T-cell (primary cell): ENCODE data around the gene CBFA2T3. TPM values are rescaled to one million over a fixed set of nuclear protein-coding genes. Genes with fewer than 3 reads are reported as not detected.
A peak's percentile ranks its signal among the peaks of the same experiment; 100 is the strongest.

Experiments used
- ATAC-seq, 4 experiments: fragments of 200-7000 bp in 3 of 4; fragments of 150-1000 bp in 1 of 4; cut with Tn5 transposase; replicated peaks in 1 of 4; 1 replicate in 3 of 4; 2 replicates in 1 of 4; pipeline ENCODE4 v1.10.0; 2021; ENCODE audit warnings: moderate library complexity in 3 of 4, mild to moderate bottlenecking in 2 of 4, moderate number of reproducible peaks in 1 of 4
- CTCF ChIA-PET, 2 donors: fragments of 300-600 bp; sonication (Branson Sonifier 250); formaldehyde crosslinking; loops; one replicate each; lab custom pipeline; 2022; ENCODE audit warnings: antibody characterized with exemption in 2 of 2; lab: Charles Lee
- POLR2A ChIA-PET, 2 donors: fragments of 300-600 bp; sonication (Branson Sonifier 250); formaldehyde crosslinking; loops; one replicate each; lab custom pipeline; 2022; ENCODE audit warnings: antibody characterized with exemption in 2 of 2; lab: Charles Lee
- DNase-seq, 35 experiments: peaks; one replicate each; pipeline versions ENCODE4 v3.0.0 to v3.0.0-alpha.2; 2013 to 2023
- H3K27ac ChIP-seq: one replicate; pipeline ENCODE4 v1.5.1; 2013; ENCODE audit warnings: low read length
- H3K27me3 ChIP-seq, 2 experiments: replicated peaks in 1 of 2; 1 replicate in 1 of 2; 2 replicates in 1 of 2; pipeline versions ENCODE4 v1.6.1 to v1.7.0; 2013; ENCODE audit warnings: low read length in 1 of 2, mixed read lengths in 1 of 2; ENCODE audit not compliant: control insufficient read depth in 2 of 2, insufficient read depth in 2 of 2; ENCODE audit errors: extremely low read depth in 1 of 2
- H3K36me3 ChIP-seq, 2 donors: 1 replicate in 1 of 2; 2 replicates in 1 of 2; pipeline versions ENCODE4 v1.6.1 to v1.7.0; 2013; ENCODE audit warnings: low read length in 1 of 2; ENCODE audit not compliant: control insufficient read depth in 2 of 2, insufficient read depth in 1 of 2; ENCODE audit errors: extremely low read depth in 1 of 2
- H3K4me1 ChIP-seq, 2 experiments: 1 replicate in 1 of 2; 2 replicates in 1 of 2; pipeline versions ENCODE4 v1.6.1 to v1.7.0; 2013; ENCODE audit warnings: low read length in 2 of 2, mixed read lengths in 1 of 2; ENCODE audit not compliant: insufficient read depth in 2 of 2, control insufficient read depth in 1 of 2; ENCODE audit errors: extremely low read depth in 1 of 2
- H3K4me3 ChIP-seq, 2 donors: 1 replicate in 1 of 2; 2 replicates in 1 of 2; pipeline versions ENCODE4 v1.5.1 to v1.7.0; 2013; ENCODE audit warnings: mild to moderate bottlenecking in 2 of 2, low read length in 1 of 2, moderate library complexity in 1 of 2; ENCODE audit not compliant: control insufficient read depth in 1 of 2; ENCODE audit errors: extremely low read depth in 1 of 2
- H3K9me3 ChIP-seq: 2 replicates; pipeline ENCODE4 v1.7.0; 2013
- H3K27ac Mint-ChIP-seq, 2 donors: one replicate each; pipeline ENCODE4 v1.8.0; 2020 to 2021; ENCODE audit warnings: mild to moderate bottlenecking in 2 of 2, mixed read lengths in 2 of 2
- H3K27me3 Mint-ChIP-seq, 2 donors: one replicate each; pipeline ENCODE4 v1.8.0; 2021 to 2022; ENCODE audit warnings: mixed read lengths in 2 of 2
- H3K36me3 Mint-ChIP-seq: one replicate; pipeline ENCODE4 v1.8.0; 2021; ENCODE audit warnings: mixed read lengths
- H3K4me1 Mint-ChIP-seq, 3 donors: one replicate each; pipeline ENCODE4 v1.8.0; 2020 to 2022; ENCODE audit warnings: mixed read lengths in 3 of 3, mild to moderate bottlenecking in 1 of 3
- H3K4me3 Mint-ChIP-seq, 3 donors: one replicate each; pipeline ENCODE4 v1.8.0; 2020 to 2022; ENCODE audit warnings: mild to moderate bottlenecking in 3 of 3, mixed read lengths in 3 of 3, moderate library complexity in 3 of 3
- H3K9me3 Mint-ChIP-seq, 3 donors: one replicate each; pipeline ENCODE4 v1.8.0; 2020 to 2022; ENCODE audit warnings: mixed read lengths in 3 of 3
- WGBS: methylation state at CpG from one replicate; pipeline ENCODE4 v1.1.5; 2013; ENCODE audit warnings: missing lambda C conversion rate; ENCODE audit not compliant: insufficient coverage; 5-methylcytosine and 5-hydroxymethylcytosine counted together
- total RNA-seq, 35 experiments: library from RNA in 6 of 35; stranded (reverse) in 6 of 35; fragments of 120-200 nt in 1 of 35; gene quantifications; one replicate each; pipeline versions ENCODE4 v1.2.1 to v1.2.4 and lab custom pipeline; 2013 to 2026

The CBFA2T3 gene
- total RNA-seq, 5 donors from 2014 or later (not counting 1 experiment from before 2014, with no cell fraction given) = 2.0 to 4.0 (median 2.1) TPM

DNA sequence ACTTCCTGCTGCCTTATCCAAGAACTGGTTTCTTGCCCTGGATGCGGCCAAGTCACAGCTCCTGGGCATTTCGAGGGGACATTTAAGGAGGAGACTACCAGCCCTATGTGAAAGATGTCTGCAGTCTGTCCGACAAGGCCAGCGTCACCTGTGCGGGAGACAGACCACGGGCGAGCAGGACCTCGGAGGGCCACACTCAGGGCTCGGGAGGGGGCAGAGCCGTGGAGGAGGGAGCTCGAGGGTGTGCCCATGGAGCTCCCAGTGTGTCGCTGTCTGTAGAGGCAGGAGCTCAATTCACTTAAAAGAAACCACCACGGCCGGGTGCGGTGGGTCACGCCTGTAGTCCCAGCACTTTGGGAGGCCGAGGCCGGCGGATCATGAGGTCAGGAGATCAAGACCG is 33.3 kb downstream of the CBFA2T3 start:
- Histone ChIP-seq H3K27me3 (peaks cover 0 to 51% of the 10 kb centered on the region in 2 experiments), H3K4me1 (peaks cover 14 to 27% of the 10 kb centered on the region in 2 experiments), H3K27ac (no peak overlapping the region), H3K36me3 (no peaks in the 10 kb centered on the region), H3K9me3 (no peaks in the 10 kb centered on the region), H3K4me3 (no peak overlapping the region)
- peaks cover 8 to 37% of the 10 kb centered on the region in 2 donors for H3K27me3 Mint-ChIP-seq
- ChIA-PET CTCF (interaction anchor here in 1 of 2 donors (0.9 kb wide), 1 partner anchor 221 kb away, joined by 10 read pairs; no protein-coding TSS in a partner anchor), POLR2A (interaction anchor here in 1 of 2 donors (0.6 kb wide), 1 partner anchor 829 kb away, joined by 4 read pairs; no protein-coding TSS in a partner anchor)
- H3K27ac Mint-ChIP-seq = no peak overlapping the region
- no peaks in the 10 kb centered on the region for H3K9me3 Mint-ChIP-seq
- no peaks in the 10 kb centered on the region for H3K36me3 Mint-ChIP-seq
- ATAC-seq (no peak), DNase-seq (no peak)
- peaks cover 7 to 11% (median 9%) of the 10 kb centered on the region in 3 donors for H3K4me1 Mint-ChIP-seq
- WGBS = 87% methylated on average over 11 of the region's 20 CpGs
- no peak overlapping the region for H3K4me3 Mint-ChIP-seq

DNA sequence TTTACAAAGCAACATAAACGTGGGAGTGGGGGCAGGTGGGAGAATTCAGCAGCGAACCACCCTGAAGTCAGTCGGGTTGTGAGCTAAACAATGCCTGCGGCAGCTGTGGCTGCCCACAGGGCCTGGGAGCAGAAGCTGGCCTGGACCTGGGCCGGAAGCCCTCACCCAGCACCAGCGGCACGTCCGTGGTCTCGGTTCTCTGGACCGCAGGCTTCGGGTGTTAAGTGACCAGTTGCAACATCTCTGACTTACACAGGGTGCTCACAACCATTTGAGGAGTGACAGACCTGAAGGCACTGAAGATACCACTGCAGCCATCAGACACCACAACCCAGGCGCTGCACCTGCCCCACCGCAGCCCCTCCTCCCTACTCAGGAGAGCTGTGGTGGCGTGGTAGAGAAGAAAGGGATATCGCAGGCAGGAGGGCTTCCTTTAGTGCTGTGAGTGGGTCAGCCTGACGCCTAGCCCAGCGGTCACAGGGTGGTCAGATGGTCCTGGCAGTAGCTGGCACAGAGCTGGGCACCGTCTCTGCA is 33.8 kb downstream of the CBFA2T3 start:
- Histone ChIP-seq H3K27ac (no peak overlapping the region), H3K9me3 (no peaks in the 10 kb centered on the region), H3K27me3 (peaks cover 0 to 57% of the 10 kb centered on the region in 2 experiments), H3K36me3 (no peaks in the 10 kb centered on the region), H3K4me1 (peaks cover 14 to 27% of the 10 kb centered on the region in 2 experiments), H3K4me3 (no peak overlapping the region)
- Mint-ChIP-seq H3K4me1 (peaks cover 7 to 11% (median 9%) of the 10 kb centered on the region in 3 donors), H3K27ac (no peak overlapping the region), H3K4me3 (peak overlapping the region in 2 of 3 donors; percentile 9 to 72), H3K36me3 (no peaks in the 10 kb centered on the region), H3K9me3 (no peaks in the 10 kb centered on the region), H3K27me3 (peaks cover 8 to 35% of the 10 kb centered on the region in 2 donors)
- ATAC-seq = no peak
- no peak for DNase-seq
- WGBS = 18% methylated on average over 14 of the region's 18 CpGs
- CTCF ChIA-PET = no interaction called here
- POLR2A ChIA-PET = interaction anchor here in 1 of 2 donors (0.6 kb wide), 1 partner anchor 830 kb away, joined by 4 read pairs; no protein-coding TSS in a partner anchor

DNA sequence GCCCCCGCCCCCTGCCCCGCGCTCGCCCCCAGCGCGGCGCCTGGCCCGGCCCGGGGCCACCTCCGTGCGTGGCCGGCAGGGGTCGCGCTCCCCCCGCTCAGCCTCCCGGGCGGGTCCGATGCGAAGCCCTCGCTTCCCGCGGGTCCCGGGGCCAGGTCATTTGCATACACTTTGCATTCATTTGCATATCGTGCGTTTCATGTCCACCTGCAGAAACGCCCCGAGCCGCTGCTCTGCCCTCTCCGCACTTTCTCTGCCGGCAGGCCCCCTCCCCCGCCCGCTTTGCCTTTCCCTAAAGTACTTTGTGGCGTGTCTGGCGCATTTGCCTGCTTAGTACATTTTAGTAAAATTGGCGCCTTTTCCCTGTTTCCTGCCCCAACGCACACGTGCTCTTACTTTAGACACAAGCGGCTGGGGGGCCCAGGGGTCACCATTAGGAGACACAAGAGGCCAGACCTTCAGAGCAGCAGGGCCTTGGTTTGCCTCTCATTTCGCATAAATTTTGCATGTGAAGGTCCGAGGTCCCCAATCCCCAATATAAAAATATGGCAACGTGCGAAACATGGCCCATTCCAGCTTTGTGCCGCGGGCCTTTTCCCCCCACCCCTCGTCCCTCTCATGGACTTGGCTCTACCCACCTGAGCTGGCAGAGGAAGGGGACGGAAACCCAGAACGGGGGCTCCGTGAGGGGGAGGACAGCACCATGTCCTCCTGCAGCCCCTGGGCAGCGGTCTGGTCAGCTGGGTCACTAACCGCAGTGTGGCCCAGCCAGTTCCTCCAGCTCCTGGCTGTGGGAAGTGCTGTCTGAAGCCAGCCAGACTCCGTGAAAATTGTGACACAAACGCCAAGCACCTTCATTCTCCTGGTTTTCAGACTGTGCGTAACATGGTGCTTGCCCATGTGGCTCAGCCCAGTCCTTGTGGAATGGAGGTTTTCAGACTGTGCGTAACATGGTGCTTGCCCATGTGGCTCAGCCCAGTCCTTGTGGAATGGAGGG is 34.8 kb downstream of the CBFA2T3 start:
- H3K36me3 Mint-ChIP-seq = no peaks in the 10 kb centered on the region

DNA sequence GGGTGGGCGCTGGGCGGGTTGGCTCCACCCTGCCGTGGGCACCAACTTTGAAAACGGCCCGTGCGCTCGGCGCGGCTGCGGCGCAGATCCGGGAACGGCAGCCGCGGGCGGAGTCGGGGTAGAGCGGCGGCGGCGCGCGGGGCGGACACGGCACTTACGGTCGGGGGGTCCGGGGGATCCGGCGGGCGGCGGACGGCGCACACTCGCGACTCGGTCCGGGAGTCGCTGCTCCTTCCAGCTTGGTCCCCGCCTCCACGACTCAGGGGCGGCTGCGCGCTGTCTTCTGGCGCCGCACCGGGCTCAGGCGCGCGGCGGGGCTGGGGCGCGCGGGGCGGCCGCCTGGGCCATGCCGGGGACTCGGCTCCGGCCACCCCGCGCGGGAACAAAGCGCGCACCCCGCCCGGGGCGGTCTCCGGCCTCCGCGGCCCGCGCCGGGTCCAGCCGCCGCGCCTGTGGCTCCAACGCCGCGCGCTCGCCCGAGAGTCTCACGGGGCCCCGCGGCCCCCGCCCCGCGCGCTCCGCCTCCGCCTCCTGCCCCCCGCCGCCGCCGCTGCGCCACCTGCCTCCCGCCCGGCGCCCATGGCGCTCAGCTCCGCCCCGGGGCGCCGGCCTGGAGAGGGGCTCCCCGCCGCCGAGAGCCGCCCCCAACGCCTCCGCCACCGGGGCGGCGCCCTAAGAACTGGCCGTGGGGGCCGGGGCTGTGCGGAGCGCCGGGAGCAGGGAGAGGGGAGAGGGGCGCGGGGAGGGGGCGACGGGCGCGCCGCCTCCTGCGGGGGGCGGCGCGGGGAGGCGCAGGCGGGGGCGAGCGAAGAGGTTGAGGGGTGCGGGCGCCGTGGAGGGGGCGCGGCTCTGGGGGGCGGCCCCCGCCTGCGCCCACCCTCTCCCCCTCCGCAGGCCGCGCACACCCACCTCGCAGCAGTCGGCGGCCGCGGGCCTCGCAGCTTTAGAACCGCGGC is 35.9 kb downstream of the CBFA2T3 start:
- peak overlapping the region in 1 of 2 donors; percentile 47 for H3K4me3 ChIP-seq
- peak overlapping the region in 1 of 3 donors; percentile 61 for H3K4me3 Mint-ChIP-seq

More for the DNA sequence above, 34.8 kb downstream of the CBFA2T3 start:
- POLR2A ChIA-PET = no interaction called here
- H3K4me3 Mint-ChIP-seq = peak overlapping the region; percentile 59 to 72 (median 63)
- peaks cover 8 to 41% of the 10 kb centered on the region in 2 donors for H3K27me3 Mint-ChIP-seq
- Histone ChIP-seq H3K36me3 (no peaks in the 10 kb centered on the region), H3K27ac (no peak overlapping the region), H3K9me3 (no peaks in the 10 kb centered on the region), H3K4me1 (peaks cover 14 to 27% of the 10 kb centered on the region in 2 experiments), H3K27me3 (peaks cover 0 to 66% of the 10 kb centered on the region in 2 experiments), H3K4me3 (peak overlapping the region in 1 of 2 donors; percentile 44)
- peaks cover 7 to 13% (median 9%) of the 10 kb centered on the region in 3 donors for H3K4me1 Mint-ChIP-seq
- WGBS = 25% methylated on average over 44 of the region's 54 CpGs
- CTCF ChIA-PET = interaction anchor here in 1 of 2 donors (0.6 kb wide), 1 partner anchor 10 kb away, joined by 5 read pairs; no protein-coding TSS in a partner anchor
- ATAC-seq (peak; percentile 73 to 79 (median 76)), DNase-seq (peak in 30 of 35 experiments; percentile 19 to 73 (median 46))
- H3K27ac Mint-ChIP-seq = peak overlapping the region in 1 of 2 donors; percentile 46
- H3K9me3 Mint-ChIP-seq = no peaks in the 10 kb centered on the region

DNA sequence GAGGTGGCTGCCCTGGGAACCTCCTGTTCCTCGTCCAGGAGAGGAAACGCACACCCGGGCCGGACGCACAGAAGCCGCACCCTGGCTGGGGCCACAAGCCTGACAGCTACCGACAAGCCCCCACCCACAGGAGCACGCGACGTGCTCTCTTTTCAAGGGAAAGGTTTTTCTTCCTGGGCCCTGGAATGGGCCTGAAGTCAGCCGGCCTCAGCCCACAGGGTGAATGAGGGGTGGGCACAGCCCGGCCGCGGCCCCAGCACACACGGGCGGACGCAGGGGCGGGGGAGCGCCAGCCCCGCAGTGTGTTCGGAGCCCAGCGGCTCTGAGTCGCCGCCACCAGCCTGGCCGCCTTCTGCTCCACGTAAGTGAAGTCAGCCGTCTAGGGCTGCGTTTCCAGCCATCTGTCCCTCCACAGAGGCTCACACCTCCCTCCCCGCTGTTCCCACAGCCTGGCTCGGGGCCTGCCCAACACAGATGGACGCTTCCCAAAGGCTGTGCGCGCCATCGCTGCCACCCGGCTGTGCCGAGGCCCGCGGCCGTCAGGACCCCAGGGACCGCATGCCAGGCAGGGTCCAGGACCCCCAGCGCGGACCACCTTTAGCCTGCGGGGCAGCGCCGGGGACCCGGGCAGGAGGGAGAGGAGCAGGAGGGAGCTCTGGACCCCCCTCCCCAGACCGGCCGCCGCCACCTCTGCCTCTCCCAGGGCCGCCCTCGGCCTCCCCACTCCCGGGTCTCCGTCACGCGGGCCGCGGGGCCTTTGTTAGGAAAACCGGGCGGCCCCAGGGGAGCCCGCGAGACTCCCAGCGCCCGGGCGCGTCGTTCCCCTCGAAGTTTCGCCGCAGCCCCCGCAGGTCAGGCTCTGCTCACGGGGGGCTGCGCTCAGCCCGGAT is 36.8 kb downstream of the CBFA2T3 start:
- peak in 2 of 4 experiments; percentile 3 to 27 for ATAC-seq
- CTCF ChIA-PET = no interaction called here

More for the DNA sequence above, 35.9 kb downstream of the CBFA2T3 start:
- Mint-ChIP-seq H3K9me3 (no peaks in the 10 kb centered on the region), H3K27ac (no peak overlapping the region), H3K36me3 (no peaks in the 10 kb centered on the region), H3K4me1 (peaks cover 7 to 18% (median 10%) of the 10 kb centered on the region in 3 donors), H3K27me3 (peaks cover 8 to 49% of the 10 kb centered on the region in 2 donors)
- DNase-seq (peak in 4 of 35 experiments; percentile 22 to 42 (median 30)), ATAC-seq (peak; percentile 47 to 58 (median 50))
- WGBS = 1% methylated on average over 107 of the region's 152 CpGs
- Histone ChIP-seq H3K27me3 (peaks cover 0 to 77% of the 10 kb centered on the region in 2 experiments), H3K36me3 (no peaks in the 10 kb centered on the region), H3K9me3 (no peaks in the 10 kb centered on the region), H3K4me1 (peaks cover 14 to 37% of the 10 kb centered on the region in 2 experiments), H3K27ac (no peak overlapping the region)
- ChIA-PET CTCF (interaction anchor here (0.6 to 0.7 kb wide), 2 partner anchors 9 to 251 kb away, joined by 5 read pairs; no protein-coding TSS in a partner anchor), POLR2A (no interaction called here)

More for the DNA sequence above, 36.8 kb downstream of the CBFA2T3 start:
- Histone ChIP-seq H3K4me3 (peak overlapping the region in 1 of 2 donors; percentile 56), H3K27me3 (peaks cover 0 to 84% of the 10 kb centered on the region in 2 experiments), H3K4me1 (peaks cover 14 to 44% of the 10 kb centered on the region in 2 experiments), H3K36me3 (no peaks in the 10 kb centered on the region), H3K9me3 (no peaks in the 10 kb centered on the region), H3K27ac (no peak overlapping the region)
- 3% methylated on average over 61 of the region's 73 CpGs for WGBS
- Mint-ChIP-seq H3K9me3 (no peaks in the 10 kb centered on the region), H3K4me1 (peaks cover 7 to 19% (median 11%) of the 10 kb centered on the region in 3 donors), H3K27me3 (peaks cover 8 to 50% of the 10 kb centered on the region in 2 donors), H3K36me3 (no peaks in the 10 kb centered on the region), H3K4me3 (peak overlapping the region in 2 of 3 donors; percentile 31 to 61), H3K27ac (no peak overlapping the region)
- DNase-seq = peak in 3 of 35 experiments; percentile 16 to 30 (median 22)
- POLR2A ChIA-PET = no interaction called here
